ENCODE data around the gene BIVM. TPM values are rescaled to one million over a fixed set of nuclear protein-coding genes. Genes with fewer than 3 reads are reported as not detected.

Gene BIVM
- total and polyA plus RNA-seq, 2 of the 4 experiments (the other 2 are of a cell fraction), result 7.2 to 12.2 TPM

DNA sequence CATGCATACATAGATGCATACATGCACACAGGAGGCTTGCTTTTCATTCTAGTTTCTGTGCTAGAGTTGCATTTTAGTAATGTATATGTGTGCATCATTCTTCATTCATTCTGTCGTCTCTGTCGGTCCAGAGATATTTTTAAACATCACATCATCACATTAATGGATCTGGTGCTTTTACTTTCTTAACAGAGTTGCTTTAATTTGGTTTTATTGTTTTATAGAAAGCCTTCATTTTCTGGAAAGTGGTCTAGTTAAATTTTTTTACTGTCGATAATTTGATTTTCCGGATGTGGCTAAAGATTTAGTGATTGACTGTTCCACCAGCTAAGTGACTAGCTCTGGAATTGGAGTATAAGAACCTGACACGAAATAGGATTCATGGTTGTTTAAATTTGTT lies 16.9 kb downstream of the BIVM start:
- no TSS peak for BruUV-seq (replicated peaks)
- no peak overlapping the region for H2AK9ac ChIP-seq (replicated peaks; ENCODE audit: low read depth, low read length, poor library complexity)
- dilution Hi-C loops (cut with HindIII; ENCODE audit: low sequenced_read_pairs, unreplicated experiment) (no loop called here), in situ Hi-C loops (cut with MboI; ENCODE audit: low sequenced_read_pairs) (no loop called here), intact Hi-C loops (cut with micrococcal nuclease) (no loop called here)
- no peak overlapping the region for H3K4me2 ChIP-seq (ENCODE audit: low read depth, low read length)
- peaks cover 4% of the 10 kb centered on the region for H3K4me1 ChIP-seq (ENCODE audit: control insufficient read depth, insufficient read depth, low read length)
- no peak overlapping the region for H2BK15ac ChIP-seq (ENCODE audit: low read depth, low read length)
- TF ChIP-seq NFE2L2 (IDR thresholded peaks at IDR 0.05; ENCODE audit: low read depth, low read length) (no peak), MAZ (IDR thresholded peaks at IDR 0.05; ENCODE audit: borderline replicate concordance, low read depth, low read length) (no peak), MAFK (IDR thresholded peaks at IDR 0.05; ENCODE audit: low read depth, low read length) (no peak), RFX5 (IDR thresholded peaks at IDR 0.05; ENCODE audit: low read depth, low read length) (no peak), CEBPB (IDR thresholded peaks at IDR 0.05; ENCODE audit: low read depth, low read length) (no peak), FOS (IDR thresholded peaks at IDR 0.05; ENCODE audit: low read depth, low read length) (no peak), POLR2A (IDR thresholded peaks at IDR 0.05; ENCODE audit: low read depth, low read length) (no peak), SMC3 (IDR thresholded peaks at IDR 0.05; ENCODE audit: low read depth, low read length) (no peak), BHLHE40 (IDR thresholded peaks at IDR 0.05; ENCODE audit: low read depth, low read length) (no peak), MXI1 (IDR thresholded peaks at IDR 0.05; ENCODE audit: borderline replicate concordance, low read depth, low read length) (no peak), RAD21 (IDR thresholded peaks at IDR 0.05; ENCODE audit: low read length) (no peak), CHD1 (IDR thresholded peaks at IDR 0.05; ENCODE audit: low read depth, low read length) (no peak)
- TF ChIP-seq, protein P1, sequence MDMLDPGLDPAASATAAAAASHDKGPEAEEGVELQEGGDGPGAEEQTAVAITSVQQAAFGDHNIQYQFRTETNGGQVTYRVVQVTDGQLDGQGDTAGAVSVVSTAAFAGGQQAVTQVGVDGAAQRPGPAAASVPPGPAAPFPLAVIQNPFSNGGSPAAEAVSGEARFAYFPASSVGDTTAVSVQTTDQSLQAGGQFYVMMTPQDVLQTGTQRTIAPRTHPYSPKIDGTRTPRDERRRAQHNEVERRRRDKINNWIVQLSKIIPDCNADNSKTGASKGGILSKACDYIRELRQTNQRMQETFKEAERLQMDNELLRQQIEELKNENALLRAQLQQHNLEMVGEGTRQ (IDR thresholded peaks at IDR 0.05; ENCODE audit: low read depth, low read length), result no peak
- TF ChIP-seq, protein P2, sequence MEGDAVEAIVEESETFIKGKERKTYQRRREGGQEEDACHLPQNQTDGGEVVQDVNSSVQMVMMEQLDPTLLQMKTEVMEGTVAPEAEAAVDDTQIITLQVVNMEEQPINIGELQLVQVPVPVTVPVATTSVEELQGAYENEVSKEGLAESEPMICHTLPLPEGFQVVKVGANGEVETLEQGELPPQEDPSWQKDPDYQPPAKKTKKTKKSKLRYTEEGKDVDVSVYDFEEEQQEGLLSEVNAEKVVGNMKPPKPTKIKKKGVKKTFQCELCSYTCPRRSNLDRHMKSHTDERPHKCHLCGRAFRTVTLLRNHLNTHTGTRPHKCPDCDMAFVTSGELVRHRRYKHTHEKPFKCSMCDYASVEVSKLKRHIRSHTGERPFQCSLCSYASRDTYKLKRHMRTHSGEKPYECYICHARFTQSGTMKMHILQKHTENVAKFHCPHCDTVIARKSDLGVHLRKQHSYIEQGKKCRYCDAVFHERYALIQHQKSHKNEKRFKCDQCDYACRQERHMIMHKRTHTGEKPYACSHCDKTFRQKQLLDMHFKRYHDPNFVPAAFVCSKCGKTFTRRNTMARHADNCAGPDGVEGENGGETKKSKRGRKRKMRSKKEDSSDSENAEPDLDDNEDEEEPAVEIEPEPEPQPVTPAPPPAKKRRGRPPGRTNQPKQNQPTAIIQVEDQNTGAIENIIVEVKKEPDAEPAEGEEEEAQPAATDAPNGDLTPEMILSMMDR (conservative IDR thresholded peaks at IDR 0.05; ENCODE audit: low read depth, low read length), result no peak
- H3K9ac ChIP-seq (ENCODE audit: low read depth, low read length), result no peak overlapping the region
- no peak overlapping the region for H2AFZ ChIP-seq (replicated peaks; ENCODE audit: low read length, poor library complexity)
- no peaks in the 10 kb centered on the region for H3K27me3 ChIP-seq (ENCODE audit: control insufficient read depth, insufficient read depth, low read length)
- POLR2A ChIA-PET (ENCODE audit: unreplicated experiment), result no interaction called here
- ATAC-seq (ENCODE audit: low read depth) (no peak), DNase-seq (no peak)
- no peak overlapping the region for H4K5ac ChIP-seq (ENCODE audit: low read depth, low read length)
- 100% methylated on average over 2 of the region's 5 CpGs; no CpG with 5 or more reads in 1 of the 2 experiments for WGBS, 2 experiments (ENCODE audit: extremely low coverage in 2 of 2, insufficient read length in 1 of 2)
- H2BK5ac ChIP-seq (ENCODE audit: low read depth, low read length, poor library complexity, severe bottlenecking), result no peak overlapping the region
- no peak overlapping the region for H3K27ac ChIP-seq (ENCODE audit: insufficient read depth, low read length)
- CTCF ChIA-PET, result no interaction called here
- H4K8ac ChIP-seq (ENCODE audit: low read depth in 2 of 2, low read length in 2 of 2), result no peak overlapping the region
- H3K9me1 ChIP-seq (ENCODE audit: insufficient read depth, low read length), result peaks cover 9% of the 10 kb centered on the region; the same call in 1 of the 2 replicates
- no peak overlapping the region for H3K4me3 ChIP-seq (ENCODE audit: insufficient read depth, low read depth, low read length)
- no peak overlapping the region for H2BK120ac ChIP-seq (ENCODE audit: low read depth, low read length)
- no peak overlapping the region for H3K18ac ChIP-seq (ENCODE audit: low read depth, low read length)
- H3K9me3 ChIP-seq (ENCODE audit: control insufficient read depth, insufficient read depth, low read length), result 0 out of 2 replicates have a peak, but pooled peaks cover under 1% of the 10 kb centered on the region
- no peak overlapping the region for H3K23ac ChIP-seq (ENCODE audit: low read depth, low read length)
- H2AK5ac ChIP-seq (ENCODE audit: low read depth, low read length), result no peak overlapping the region
- no peak overlapping the region for H2BK20ac ChIP-seq (ENCODE audit: low read depth, low read length)
- peaks cover 5% of the 10 kb centered on the region for H3K36me3 ChIP-seq (ENCODE audit: control insufficient read depth, insufficient read depth, low read length)
- no peak overlapping the region for H4K91ac ChIP-seq (ENCODE audit: insufficient read depth, low read depth, low read length)
- H3K79me1 ChIP-seq (ENCODE audit: low read depth in 1 of 2, low read length in 2 of 2), result peaks cover 21 to 34% of the 10 kb centered on the region in 2 experiments
- no peak overlapping the region for H3K4ac ChIP-seq (ENCODE audit: low read depth, low read length)
- no peaks in the 10 kb centered on the region for H4K20me1 ChIP-seq (ENCODE audit: insufficient read depth, low read length)
- H3K56ac ChIP-seq (ENCODE audit: extremely low read depth, insufficient read depth, low read length), result no peak overlapping the region
- no peak overlapping the region for H3K14ac ChIP-seq (replicated peaks; ENCODE audit: low read depth, low read length)
